Measurements from ENCODE around the gene AXIN1.
"Not testable (repeated sequence)": the region's sequence is repeated elsewhere in the genome, so short reads cannot be mapped to it uniquely, and the experiment has no call there.

- TF ChIP-seq, protein P1, sequence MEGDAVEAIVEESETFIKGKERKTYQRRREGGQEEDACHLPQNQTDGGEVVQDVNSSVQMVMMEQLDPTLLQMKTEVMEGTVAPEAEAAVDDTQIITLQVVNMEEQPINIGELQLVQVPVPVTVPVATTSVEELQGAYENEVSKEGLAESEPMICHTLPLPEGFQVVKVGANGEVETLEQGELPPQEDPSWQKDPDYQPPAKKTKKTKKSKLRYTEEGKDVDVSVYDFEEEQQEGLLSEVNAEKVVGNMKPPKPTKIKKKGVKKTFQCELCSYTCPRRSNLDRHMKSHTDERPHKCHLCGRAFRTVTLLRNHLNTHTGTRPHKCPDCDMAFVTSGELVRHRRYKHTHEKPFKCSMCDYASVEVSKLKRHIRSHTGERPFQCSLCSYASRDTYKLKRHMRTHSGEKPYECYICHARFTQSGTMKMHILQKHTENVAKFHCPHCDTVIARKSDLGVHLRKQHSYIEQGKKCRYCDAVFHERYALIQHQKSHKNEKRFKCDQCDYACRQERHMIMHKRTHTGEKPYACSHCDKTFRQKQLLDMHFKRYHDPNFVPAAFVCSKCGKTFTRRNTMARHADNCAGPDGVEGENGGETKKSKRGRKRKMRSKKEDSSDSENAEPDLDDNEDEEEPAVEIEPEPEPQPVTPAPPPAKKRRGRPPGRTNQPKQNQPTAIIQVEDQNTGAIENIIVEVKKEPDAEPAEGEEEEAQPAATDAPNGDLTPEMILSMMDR (conservative IDR thresholded peaks at IDR 0.05; ENCODE audit: low read depth, low read length): not testable (repeated sequence)
- not testable (repeated sequence) for TF ChIP-seq EZH2 (IDR thresholded peaks at IDR 0.05; ENCODE audit: borderline replicate concordance, low read depth, low read length, poor library complexity, severe bottlenecking)
Measured at GRCh38 chr16:341095-341973, 11.2 kb downstream of the AXIN1 start.
